Transverse colon (tissue), 3 donors: ENCODE results near the gene AGAP5.
"Not testable (repeated sequence)": the region's sequence is repeated elsewhere in the genome, so short reads cannot be mapped to it uniquely, and the experiment has no call there.

Experiments used
- POLR2A ChIP-seq: fragments of 450-650 bp; IDR thresholded peaks from one replicate; pipeline ENCODE4 v1.6.1; 2016; ENCODE audit warnings: antibody characterized with exemption, mild to moderate bottlenecking, moderate library complexity
- TF ChIP-seq, protein P1 (sequence below), 5 experiments: fragments of 200-600 bp in 3 of 5; fragments of 450-650 bp in 2 of 5; sonication (generic) in 3 of 5; IDR thresholded peaks; 1 replicate in 2 of 5; 2 replicates in 3 of 5; pipeline ENCODE4 v1.5.1; 2016 to 2017; ENCODE audit warnings: antibody characterized with exemption in 5 of 5, inconsistent platforms in 3 of 5, mild to moderate bottlenecking in 2 of 5, moderate library complexity in 1 of 5

DNA sequence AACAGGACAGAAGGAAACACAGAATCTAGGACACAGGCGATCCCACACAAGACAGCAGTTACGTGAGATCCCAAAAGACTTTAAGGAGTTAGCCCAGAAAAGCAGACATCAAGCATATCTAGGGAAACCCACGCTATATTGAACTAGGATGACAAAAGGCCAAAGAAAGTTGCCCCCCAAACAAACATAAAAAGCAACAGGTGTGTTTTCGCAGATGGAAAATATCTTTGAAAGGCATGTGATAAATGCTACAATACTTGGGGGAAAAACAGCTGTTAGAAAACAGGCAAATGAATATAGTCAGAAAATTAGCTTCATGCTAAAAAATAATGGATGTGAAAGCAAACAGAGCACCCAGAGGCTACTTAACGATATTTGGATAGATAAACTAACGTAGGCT is 7.2 kb downstream of the AGAP5 start:
- TF ChIP-seq, protein P1, sequence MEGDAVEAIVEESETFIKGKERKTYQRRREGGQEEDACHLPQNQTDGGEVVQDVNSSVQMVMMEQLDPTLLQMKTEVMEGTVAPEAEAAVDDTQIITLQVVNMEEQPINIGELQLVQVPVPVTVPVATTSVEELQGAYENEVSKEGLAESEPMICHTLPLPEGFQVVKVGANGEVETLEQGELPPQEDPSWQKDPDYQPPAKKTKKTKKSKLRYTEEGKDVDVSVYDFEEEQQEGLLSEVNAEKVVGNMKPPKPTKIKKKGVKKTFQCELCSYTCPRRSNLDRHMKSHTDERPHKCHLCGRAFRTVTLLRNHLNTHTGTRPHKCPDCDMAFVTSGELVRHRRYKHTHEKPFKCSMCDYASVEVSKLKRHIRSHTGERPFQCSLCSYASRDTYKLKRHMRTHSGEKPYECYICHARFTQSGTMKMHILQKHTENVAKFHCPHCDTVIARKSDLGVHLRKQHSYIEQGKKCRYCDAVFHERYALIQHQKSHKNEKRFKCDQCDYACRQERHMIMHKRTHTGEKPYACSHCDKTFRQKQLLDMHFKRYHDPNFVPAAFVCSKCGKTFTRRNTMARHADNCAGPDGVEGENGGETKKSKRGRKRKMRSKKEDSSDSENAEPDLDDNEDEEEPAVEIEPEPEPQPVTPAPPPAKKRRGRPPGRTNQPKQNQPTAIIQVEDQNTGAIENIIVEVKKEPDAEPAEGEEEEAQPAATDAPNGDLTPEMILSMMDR (IDR thresholded peaks at IDR 0.05) = not testable (repeated sequence)
- TF ChIP-seq POLR2A = not testable (repeated sequence)
